Esophagus squamous epithelium (tissue), 5 donors: ENCODE results near the gene ST7. TPM values are rescaled to one million over a fixed set of nuclear protein-coding genes. Genes with fewer than 3 reads are reported as not detected.

ENCODE experiments used
- DNase-seq: peaks from one replicate; lab custom pipeline; 2025; lab: John Stamatoyannopoulos, UW
- H3K27ac ChIP-seq, 4 donors: fragments of 200-600 bp; sonication (generic); one replicate each; pipeline ENCODE4 v1.5.1; 2016 to 2019; ENCODE audit warnings: mild to moderate bottlenecking in 1 of 4
- H3K27me3 ChIP-seq, 4 donors: fragments of 200-600 bp; sonication (generic); 1 replicate in 3 of 4; 2 replicates in 1 of 4; pipeline versions ENCODE4 v1.5.1 to v1.6.0; 2017 to 2021; ENCODE audit warnings: antibody characterized with exemption in 1 of 4
- H3K36me3 ChIP-seq, 3 donors: fragments of 200-600 bp; sonication (generic); one replicate each; pipeline ENCODE4 v1.5.1; 2016 to 2019
- H3K4me1 ChIP-seq, 3 donors: fragments of 200-600 bp; sonication (generic); one replicate each; pipeline ENCODE4 v1.5.1; 2017 to 2019
- H3K4me3 ChIP-seq, 4 donors: fragments of 200-600 bp; sonication (generic); 1 replicate in 3 of 4; 2 replicates in 1 of 4; pipeline ENCODE4 v1.5.1; 2016 to 2019; ENCODE audit warnings: mild to moderate bottlenecking in 2 of 4, moderate library complexity in 1 of 4
- H3K9me3 ChIP-seq, 3 donors: fragments of 200-600 bp; sonication (generic); one replicate each; pipeline ENCODE4 v1.5.1; 2016 to 2019
- CTCF ChIP-seq, 6 experiments: fragments of 450-650 bp in 4 of 6; fragments of 200-600 bp in 2 of 6; sonication (generic) in 2 of 6; IDR thresholded peaks; one replicate each; pipeline ENCODE4 v1.5.1; 2016 to 2019; ENCODE audit warnings: antibody characterized with exemption in 6 of 6, mild to moderate bottlenecking in 4 of 6, moderate library complexity in 4 of 6
- POLR2A ChIP-seq, 4 donors: fragments of 450-650 bp; IDR thresholded peaks; one replicate each; pipeline ENCODE4 v1.6.1; 2017; ENCODE audit warnings: antibody characterized with exemption in 4 of 4, mild to moderate bottlenecking in 4 of 4, moderate library complexity in 3 of 4
- WGBS, 2 donors: methylation state at CpG; one replicate each; pipeline ENCODE4 v1.1.5; 2018; 5-methylcytosine and 5-hydroxymethylcytosine counted together
- intact Hi-C: fragments of 100-400 bp; cut with DNase I; formaldehyde crosslinking; loops from one replicate; pipeline ENCODE4 v1.15.0; 2022
- total RNA-seq, 4 donors: library from RNA; depleted of rRNA; stranded (reverse); fragments of >200 nt; gene quantifications; one replicate each; pipeline ENCODE4 v1.1.0, GENCODE V29; 2016
- donor health status: DM: yes; HTN: yes; CAD: no.

The ST7 gene
- total RNA-seq, 4 donors from 2014 or later, result 12.9 to 18.0 (median 15.3) TPM

- 80 to 81% methylated on average over 1 of the region's 1 CpG for WGBS, 2 donors
- no peaks in the 10 kb centered on the region for H3K9me3 ChIP-seq
- H3K4me3 ChIP-seq, result no peak overlapping the region
- no peak for DNase-seq
- H3K27ac ChIP-seq, result no peak overlapping the region
- H3K27me3 ChIP-seq, result no peaks in the 10 kb centered on the region
- intact Hi-C loops, result no loop called here
- no peak for TF ChIP-seq POLR2A (IDR thresholded peaks at IDR 0.05)
- no peak for TF ChIP-seq CTCF (IDR thresholded peaks at IDR 0.05)
- H3K36me3 ChIP-seq, result peaks cover 0 to 23% (median 0%) of the 10 kb centered on the region in 3 donors
- H3K4me1 ChIP-seq, result peaks cover 0 to 3% (median 0%) of the 10 kb centered on the region in 3 donors
Observed at GRCh38 chr7:117145333-117145732, 192.0 kb downstream of the ST7 start.

DNA sequence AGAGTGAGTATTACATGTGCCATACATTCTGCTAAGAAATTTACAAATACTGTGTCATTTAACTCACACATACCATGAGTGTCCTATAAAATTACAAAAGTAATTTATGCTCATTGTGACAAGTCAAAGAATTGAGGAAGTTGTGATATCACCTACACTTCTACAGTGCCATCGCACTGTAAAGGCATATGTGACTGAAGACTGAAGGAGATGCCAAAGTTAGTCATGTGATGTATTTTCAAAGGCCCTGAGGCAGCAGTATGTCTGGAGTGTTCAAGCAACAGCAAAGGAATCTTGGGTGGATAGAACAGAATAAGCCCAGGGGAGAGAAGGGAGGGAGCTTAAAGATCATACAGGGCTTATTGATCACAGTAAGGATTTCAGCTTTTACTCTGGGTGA, 192.8 kb downstream of the ST7 start:
- H3K27ac ChIP-seq, result no peak overlapping the region
- H3K27me3 ChIP-seq, result no peaks in the 10 kb centered on the region
- H3K4me1 ChIP-seq, result peaks cover 0 to 3% (median 0%) of the 10 kb centered on the region in 3 donors
- peaks cover 0 to 19% (median 0%) of the 10 kb centered on the region in 3 donors for H3K36me3 ChIP-seq
- no peak for DNase-seq
- no peak for TF ChIP-seq POLR2A (IDR thresholded peaks at IDR 0.05)
- no peak for TF ChIP-seq CTCF (IDR thresholded peaks at IDR 0.05)
- no peak overlapping the region for H3K4me3 ChIP-seq
- WGBS, 2 donors, result 71 to 86% methylated on average over 1 of the region's 1 CpG
- intact Hi-C loops, result no loop called here
- H3K9me3 ChIP-seq, result no peaks in the 10 kb centered on the region

DNA sequence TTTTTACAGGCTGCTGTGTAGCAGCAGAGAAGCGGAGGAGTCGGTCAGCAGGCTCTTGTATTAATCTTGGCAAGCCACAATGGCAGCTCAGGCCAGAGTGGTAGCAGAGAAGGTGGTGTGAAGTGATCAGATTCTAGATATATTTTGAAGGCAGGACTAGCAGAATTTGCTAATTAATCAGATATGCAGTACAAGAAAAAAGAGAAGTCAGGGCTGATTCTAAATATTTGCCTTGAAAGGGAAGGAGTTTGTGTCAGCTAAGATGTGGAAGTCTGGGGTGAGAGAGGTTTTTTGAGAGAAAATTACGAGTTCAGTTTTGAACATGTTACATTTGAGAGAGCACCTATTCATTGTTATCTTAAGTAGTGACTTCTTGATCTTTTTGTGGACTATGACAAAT, 193.2 kb downstream of the ST7 start:
- Histone ChIP-seq H3K9me3 (no peaks in the 10 kb centered on the region), H3K4me1 (peaks cover 0 to 3% (median 0%) of the 10 kb centered on the region in 3 donors), H3K4me3 (no peak overlapping the region), H3K27me3 (no peaks in the 10 kb centered on the region), H3K36me3 (peaks cover 0 to 17% (median 0%) of the 10 kb centered on the region in 3 donors), H3K27ac (no peak overlapping the region)
- no peak for DNase-seq
- TF ChIP-seq POLR2A (IDR thresholded peaks at IDR 0.05) (no peak), CTCF (IDR thresholded peaks at IDR 0.05) (no peak)
- WGBS, 2 donors, result 74 to 84% methylated on average over 2 to 3 of the region's 3 CpGs
- intact Hi-C loops, result no loop called here

- 89 to 91% methylated on average over 4 of the region's 4 CpGs for whole genome bisulfite sequencing, 2 donors
Observed at GRCh38 chr7:117148971-117149370, 195.7 kb downstream of the ST7 start.

DNA sequence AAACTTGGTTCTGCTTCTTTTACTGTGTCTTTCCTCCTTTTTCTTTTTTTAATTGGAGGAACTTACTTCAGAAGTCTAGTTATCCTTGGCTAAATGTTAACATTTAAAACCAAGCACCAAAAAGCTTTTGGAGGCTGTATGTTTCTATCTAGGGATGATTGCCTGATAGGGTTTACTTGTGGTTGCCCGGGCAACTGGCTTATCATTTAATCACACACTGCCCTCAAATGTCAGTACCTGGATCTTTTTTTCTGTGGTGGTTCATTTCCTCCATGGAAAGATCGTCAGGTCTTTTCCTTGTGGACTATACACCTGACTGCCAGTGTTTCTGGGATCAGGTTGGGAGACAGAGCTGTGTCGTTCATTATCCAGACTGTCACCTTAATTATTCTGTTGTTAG, 196.4 kb downstream of the ST7 start:
- DNase-seq, result no peak
- TF ChIP-seq POLR2A (IDR thresholded peaks at IDR 0.05) (no peak), CTCF (IDR thresholded peaks at IDR 0.05) (no peak)
- Histone ChIP-seq H3K27me3 (no peaks in the 10 kb centered on the region), H3K9me3 (no peaks in the 10 kb centered on the region), H3K4me3 (no peak overlapping the region), H3K27ac (no peak overlapping the region), H3K36me3 (no peaks in the 10 kb centered on the region), H3K4me1 (no peaks in the 10 kb centered on the region)
- intact Hi-C loops, result no loop called here
- WGBS, 2 donors, result 74 to 94% methylated on average over 3 of the region's 3 CpGs

More at GRCh38 chr7:117148971-117149370, 195.7 kb downstream of the ST7 start:
- intact Hi-C loops, result no loop called here
- DNase-seq, result no peak
- H3K4me1 ChIP-seq, result no peaks in the 10 kb centered on the region
- no peak for TF ChIP-seq POLR2A (IDR thresholded peaks at IDR 0.05)
- no peak for TF ChIP-seq CTCF (IDR thresholded peaks at IDR 0.05)
- H3K9me3 ChIP-seq, result no peaks in the 10 kb centered on the region
- H3K27me3 ChIP-seq, result no peaks in the 10 kb centered on the region
- no peak overlapping the region for H3K4me3 ChIP-seq
- H3K27ac ChIP-seq, result no peak overlapping the region
- no peaks in the 10 kb centered on the region for H3K36me3 ChIP-seq
